H9 (cell line): Measurements from ENCODE around the gene FAM200B. TPM values are rescaled to one million over a fixed set of nuclear protein-coding genes. Genes with fewer than 3 reads are reported as not detected.

Experiments
- DNase-seq: peaks from one replicate; pipeline ENCODE4 v3.0.0-alpha.2; 2017
- H2AFZ ChIP-seq: one replicate; pipeline ENCODE4 v1.6.1; 2013; ENCODE audit warnings: mild to moderate bottlenecking, low read length, control low read depth, moderate library complexity
- H2AK5ac ChIP-seq: 2 replicates; pipeline ENCODE4 v1.6.1; 2013; ENCODE audit warnings: low read length, control low read depth, mixed read lengths; ENCODE audit not compliant: insufficient read length
- H2BK120ac ChIP-seq: one replicate; pipeline ENCODE4 v1.6.1; 2013; ENCODE audit warnings: low read depth, mild to moderate bottlenecking, low read length, control low read depth, inconsistent platforms; ENCODE audit not compliant: poor library complexity, severe bottlenecking
- H2BK12ac ChIP-seq: 2 replicates; pipeline ENCODE4 v1.6.1; 2013; ENCODE audit warnings: low read length, control low read depth, mixed read lengths, low read depth; ENCODE audit not compliant: insufficient read length
- H2BK15ac ChIP-seq: 2 replicates; pipeline ENCODE4 v1.6.1; 2013; ENCODE audit warnings: low read depth, low read length, control low read depth
- H2BK20ac ChIP-seq: one replicate; pipeline ENCODE4 v1.6.1; 2013; ENCODE audit warnings: low read depth, mild to moderate bottlenecking, low read length, control low read depth, inconsistent platforms; ENCODE audit not compliant: poor library complexity, severe bottlenecking
- H2BK5ac ChIP-seq: 2 replicates; pipeline ENCODE4 v1.6.1; 2013; ENCODE audit warnings: low read length, control low read depth, mixed read lengths; ENCODE audit not compliant: insufficient read length
- H3K14ac ChIP-seq: 2 replicates; pipeline ENCODE4 v1.6.1; 2013; ENCODE audit warnings: low read length, control low read depth; ENCODE audit not compliant: insufficient read depth
- H3K18ac ChIP-seq: 2 replicates; pipeline ENCODE4 v1.6.1; 2013; ENCODE audit warnings: low read depth, mild to moderate bottlenecking, mixed read lengths, low read length, control low read depth; ENCODE audit not compliant: insufficient read length
- H3K23ac ChIP-seq: 2 replicates; pipeline ENCODE4 v1.6.1; 2013; ENCODE audit warnings: low read length, control low read depth, mixed read lengths, low read depth; ENCODE audit not compliant: insufficient read length
- H3K23me2 ChIP-seq: 2 replicates; pipeline ENCODE4 v1.6.1; 2013; ENCODE audit warnings: low read depth, mild to moderate bottlenecking, mixed read lengths, low read length, control low read depth; ENCODE audit not compliant: insufficient read length, poor library complexity, severe bottlenecking
- H3K27ac ChIP-seq: 2 replicates; pipeline ENCODE4 v1.5.1; 2013; ENCODE audit warnings: low read length, control low read depth, mixed read lengths, low read depth; ENCODE audit not compliant: insufficient read length
- H3K27me3 ChIP-seq: 2 replicates; pipeline ENCODE4 v1.6.1; 2013; ENCODE audit warnings: low read length, control low read depth, inconsistent platforms; ENCODE audit not compliant: insufficient read depth
- H3K4ac ChIP-seq: 2 replicates; pipeline ENCODE4 v1.6.1; 2013; ENCODE audit warnings: low read depth, mild to moderate bottlenecking, control low read depth, inconsistent platforms, low read length, moderate library complexity
- H3K4me1 ChIP-seq: 2 replicates; pipeline ENCODE4 v1.6.1; 2013; ENCODE audit warnings: low read length, control low read depth, inconsistent platforms; ENCODE audit not compliant: insufficient read depth
- H3K4me2 ChIP-seq: 2 replicates; pipeline ENCODE4 v1.6.1; 2013; ENCODE audit warnings: low read length, control low read depth, mixed read lengths; ENCODE audit not compliant: insufficient read length, insufficient read depth
- H3K56ac ChIP-seq: 2 replicates; pipeline ENCODE4 v1.6.1; 2013; ENCODE audit warnings: low read depth, mild to moderate bottlenecking, mixed read lengths, low read length, control low read depth; ENCODE audit not compliant: insufficient read length
- H3K79me1 ChIP-seq: 2 replicates; pipeline ENCODE4 v1.6.1; 2013; ENCODE audit warnings: low read depth, mild to moderate bottlenecking, moderate library complexity, low read length, control low read depth, inconsistent platforms; ENCODE audit not compliant: insufficient read depth, poor library complexity, severe bottlenecking
- H3K79me2 ChIP-seq: 2 replicates; pipeline ENCODE4 v1.6.1; 2013; ENCODE audit warnings: low read length, control low read depth, inconsistent platforms; ENCODE audit not compliant: insufficient read depth
- H3K9ac ChIP-seq: 2 replicates; pipeline ENCODE4 v1.6.1; 2013; ENCODE audit warnings: low read length, control low read depth, mixed read lengths; ENCODE audit not compliant: insufficient read length; ENCODE audit errors: extremely low read depth
- H3K9me3 ChIP-seq: one replicate; pipeline ENCODE4 v1.6.1; 2013; ENCODE audit warnings: low read depth, low read length, inconsistent platforms; ENCODE audit not compliant: control insufficient read depth
- H3T11ph ChIP-seq: one replicate; pipeline ENCODE4 v1.6.1; 2013; ENCODE audit warnings: mild to moderate bottlenecking, low read length, control low read depth, inconsistent platforms
- H4K20me1 ChIP-seq: one replicate; pipeline ENCODE4 v1.6.1; 2013; ENCODE audit not compliant: control insufficient read depth, insufficient read length, insufficient read depth
- H4K5ac ChIP-seq: 2 replicates; pipeline ENCODE4 v1.6.1; 2013; ENCODE audit warnings: low read depth, mild to moderate bottlenecking, mixed read lengths, low read length, control low read depth; ENCODE audit not compliant: insufficient read length
- H4K8ac ChIP-seq: replicated peaks from 2 replicates; pipeline ENCODE4 v1.6.1; 2013; ENCODE audit warnings: low read length, control low read depth, mixed read lengths, low read depth; ENCODE audit not compliant: insufficient read length
- H4K91ac ChIP-seq: 2 replicates; pipeline ENCODE4 v1.6.1; 2013; ENCODE audit warnings: low read depth, mild to moderate bottlenecking, moderate library complexity, mixed read lengths, low read length, control low read depth; ENCODE audit not compliant: insufficient read length
- H3K27ac Mint-ChIP-seq, 3 experiments: 2 replicates in 2 of 3; 3 replicates in 1 of 3; pipeline ENCODE4 v1.8.0; 2020 to 2021; ENCODE audit warnings: mixed read lengths in 3 of 3, mild to moderate bottlenecking in 1 of 3, moderate library complexity in 1 of 3
- H3K27me3 Mint-ChIP-seq: 2 replicates; pipeline ENCODE4 v1.8.0; 2021; ENCODE audit warnings: low read depth, mild to moderate bottlenecking, moderate library complexity, mixed read lengths
- H3K36me3 Mint-ChIP-seq, 3 experiments: 2 replicates in 2 of 3; 3 replicates in 1 of 3; pipeline ENCODE4 v1.8.0; 2020 to 2021; ENCODE audit warnings: low read depth in 3 of 3, mixed read lengths in 3 of 3; ENCODE audit not compliant: insufficient read depth in 1 of 3
- H3K4me1 Mint-ChIP-seq, 2 experiments: 2 replicates each; pipeline ENCODE4 v1.8.0; 2020; ENCODE audit warnings: mixed read lengths in 2 of 2
- H3K4me3 Mint-ChIP-seq, 2 experiments: 2 replicates in 1 of 2; 3 replicates in 1 of 2; pipeline ENCODE4 v1.8.0; 2020 to 2021; ENCODE audit warnings: mild to moderate bottlenecking in 2 of 2, mixed read lengths in 2 of 2, moderate library complexity in 1 of 2
- H3K9me3 Mint-ChIP-seq, 2 experiments: 2 replicates in 1 of 2; 3 replicates in 1 of 2; pipeline ENCODE4 v1.8.0; 2020; ENCODE audit warnings: mild to moderate bottlenecking in 2 of 2, mixed read lengths in 2 of 2, moderate library complexity in 1 of 2
- CTCF ChIP-seq: fragments of 200-600 bp; sonication (generic); conservative IDR thresholded peaks from 3 replicates; pipeline ENCODE4 v1.8.0; 2021; ENCODE audit warnings: antibody characterized with exemption, mild to moderate bottlenecking
- WGBS: extraction: QIAGEN DNeasy Blood & Tissue Kit; methylation state at CpG from one replicate; pipeline ENCODE4 v1.1.7; 2013; ENCODE audit warnings: missing lambda C conversion rate, low lambda C conversion rate, mixed read lengths; ENCODE audit not compliant: insufficient read length; ENCODE audit errors: extremely low coverage; 5-methylcytosine and 5-hydroxymethylcytosine counted together
- total RNA-seq: library from RNA; stranded (reverse); gene quantifications from 2 replicates; pipeline ENCODE4 v1.2.1, GENCODE V29; 2021

FAM200B gene
- total RNA-seq, 1 experiment from 2014 or later = 19.6 TPM

- Histone ChIP-seq H2AFZ (no peak overlapping the region), H3K79me1 (peaks cover 5% of the 10 kb centered on the region), H3K56ac (no peak overlapping the region), H3K4me1 (peaks cover 7% of the 10 kb centered on the region; the same call in 1 of the 2 replicates), H2BK20ac (no peak overlapping the region), H2BK12ac (no peak overlapping the region), H2BK5ac (no peak overlapping the region), H4K20me1 (no peaks in the 10 kb centered on the region), H3T11ph (no peak overlapping the region), H3K27ac (no peak overlapping the region), H3K23ac (no peak overlapping the region), H3K9ac (no peak overlapping the region), H4K5ac (no peak overlapping the region), H2BK15ac (no peak overlapping the region), H3K27me3 (no peaks in the 10 kb centered on the region), H2AK5ac (no peak overlapping the region), H3K4ac (no peak overlapping the region), H3K79me2 (peaks cover 14% of the 10 kb centered on the region), H2BK120ac (no peak overlapping the region), H4K8ac (no peak overlapping the region), H3K9me3 (no peaks in the 10 kb centered on the region), H3K18ac (no peak overlapping the region), H3K4me2 (no peak overlapping the region), H4K91ac (no peak overlapping the region), H3K14ac (no peak overlapping the region), H3K23me2 (no peaks in the 10 kb centered on the region)
- peaks cover 2 to 13% (median 10%) of the 10 kb centered on the region in 3 experiments for H3K36me3 Mint-ChIP-seq
- no peak for DNase-seq
- no peak overlapping the region; a peak in 1 of 7 replicates for H3K27ac Mint-ChIP-seq
- WGBS = no CpG with 5 or more reads among the region's 4 CpGs
- H3K4me1 Mint-ChIP-seq = peaks cover 18 to 21% of the 10 kb centered on the region in 2 experiments
- no peaks in the 10 kb centered on the region for H3K27me3 Mint-ChIP-seq
- H3K9me3 Mint-ChIP-seq = no peaks in the 10 kb centered on the region
- no peak for TF ChIP-seq CTCF
- H3K4me3 Mint-ChIP-seq = no peak overlapping the region
Measured at GRCh38 chr4:15674926-15675325, 6.7 kb upstream of the FAM200B start.
